ENCODE results near the gene PTGR2. TPM values are rescaled to one million over a fixed set of nuclear protein-coding genes. Genes with fewer than 3 reads are reported as not detected.

PTGR2 gene
- total and polyA plus RNA-seq, 2 of the 8 experiments (the other 6 are each of a cell fraction or from before 2014, with no cell fraction given) = 6.0 to 17.5 TPM

- FAIRE-seq (no peak), DNase-seq (ENCODE audit: low read depth in 1 of 2, low spot score in 2 of 2) (no peak)
- 75% methylated on average over 6 of the region's 6 CpGs; no CpG with 5 or more reads in 1 of the 2 experiments for WGBS, 2 experiments (ENCODE audit: extremely low coverage in 1 of 2, insufficient coverage in 1 of 2, insufficient read length in 1 of 2, insufficient replicate concordance in 2 of 2, low coverage in 1 of 2, low lambda C conversion rate in 2 of 2, missing lambda C conversion rate in 1 of 2)
- H3K27me3 ChIP-seq (replicated peaks in 1 of 4; ENCODE audit: control insufficient read depth in 3 of 4, extremely low read depth in 1 of 4, insufficient read depth in 3 of 4, low read length in 3 of 4) = no peaks in the 10 kb centered on the region
- H3K4ac ChIP-seq (replicated peaks; ENCODE audit: insufficient read length, low read depth, low read length) = no peak overlapping the region
- no peaks in the 10 kb centered on the region for H3K79me1 ChIP-seq (ENCODE audit: low read depth, low read length)
- peaks cover 0 to 13% of the 10 kb centered on the region in 2 experiments; a peak in 2 of 4 replicates for H3K79me2 ChIP-seq (ENCODE audit: control insufficient read depth in 1 of 2, insufficient read depth in 2 of 2, low read length in 2 of 2)
- no peak overlapping the region for H3K14ac ChIP-seq (ENCODE audit: insufficient read length)
- H4K91ac ChIP-seq (replicated peaks; ENCODE audit: insufficient read length, low read length) = no peak overlapping the region
- H4K8ac ChIP-seq (ENCODE audit: extremely low read depth, insufficient read depth, low read length) = no peak overlapping the region
- no peaks in the 10 kb centered on the region for H4K20me1 ChIP-seq (replicated peaks in 1 of 2; ENCODE audit: control insufficient read depth in 1 of 2, insufficient read depth in 2 of 2, low read length in 2 of 2)
- no peak overlapping the region for H2BK20ac ChIP-seq (ENCODE audit: low read length)
- no peak overlapping the region for H2BK5ac ChIP-seq (ENCODE audit: low read depth, low read length)
- no peak overlapping the region for H2BK120ac ChIP-seq (replicated peaks; ENCODE audit: low read depth, low read length)
- H3K4me1 ChIP-seq (replicated peaks in 1 of 4; ENCODE audit: control insufficient read depth in 3 of 4, insufficient read depth in 4 of 4, low read length in 3 of 4) = peaks cover 0 to 6% (median 4%) of the 10 kb centered on the region in 4 experiments; a peak in 3 of 7 replicates
- CTCF ChIA-PET (ENCODE audit: partially characterized antibody) = interaction anchor here (0.6 to 2.1 kb wide), 6 partner anchors 16 to 122 kb away, joined by 3 to 10 read pairs (median 4); no protein-coding TSS in a partner anchor
- H3K36me3 ChIP-seq (ENCODE audit: control insufficient read depth in 2 of 4, insufficient read depth in 4 of 4, low read length in 3 of 4) = peaks cover 0 to 3% (median 0%) of the 10 kb centered on the region in 4 experiments; a peak in 1 of 8 replicates
- peak overlapping the region in 2 of 4 experiments; percentile 89 to 91; a peak in 3 of 7 replicates for H3K9ac ChIP-seq (replicated peaks in 1 of 4; ENCODE audit: extremely low read depth in 1 of 4, low read depth in 3 of 4, low read length in 3 of 4)
- H2AFZ ChIP-seq (ENCODE audit: low read length) = peak overlapping the region; percentile 83; the same call in 1 of the 2 replicates
- no peak overlapping the region for H3K23ac ChIP-seq (ENCODE audit: insufficient read length)
- no peak overlapping the region for H4K5ac ChIP-seq (ENCODE audit: insufficient read length, low read depth, low read length)
- peak overlapping the region; percentile 77 to 94 (median 90) for H3K4me3 ChIP-seq (ENCODE audit: extremely low read depth in 1 of 4, insufficient read depth in 2 of 4, low read depth in 3 of 4, low read length in 4 of 4)
- H2BK12ac ChIP-seq (ENCODE audit: low read depth, low read length) = no peak overlapping the region
- peak overlapping the region; percentile 78; the same call in 1 of the 2 replicates for H3K18ac ChIP-seq (ENCODE audit: extremely low read depth, low read length)
- H3K27ac ChIP-seq (ENCODE audit: low read depth, low read length) = 0 out of 2 replicates have a peak overlapping the region, but pooled peaks have one; percentile 16
- no peak overlapping the region for H3K56ac ChIP-seq (replicated peaks; ENCODE audit: insufficient read length, low read depth, low read length)
- no peak overlapping the region for H2AK5ac ChIP-seq (ENCODE audit: low read depth, low read length)
- peak overlapping the region; percentile 70 to 71 for H3K4me2 ChIP-seq (ENCODE audit: insufficient read depth in 1 of 2, low read depth in 2 of 2, low read length in 2 of 2)
- H2BK15ac ChIP-seq (ENCODE audit: low read length) = no peak overlapping the region
- H3K9me3 ChIP-seq (ENCODE audit: insufficient read depth in 2 of 2, low read depth in 1 of 2, low read length in 1 of 2) = 0 out of 4 replicates have a peak, but pooled peaks cover 0 to 3% of the 10 kb centered on the region in 2 experiments
- POLR2A ChIA-PET (ENCODE audit: partially characterized antibody) = interaction anchor here (0.8 to 4.0 kb wide), 9 partner anchors 8 to 137 kb away, joined by 3 to 33 read pairs (median 3); partner anchors contain the start of gene PNMA1
- peaks cover 2% of the 10 kb centered on the region; the same call in 1 of the 2 replicates for H3K23me2 ChIP-seq (ENCODE audit: low read depth, low read length)
- no peak for TF ChIP-seq RFX5 (IDR thresholded peaks at IDR 0.05; ENCODE audit: borderline replicate concordance, low read depth, low read length)
- no peak for TF ChIP-seq SIRT6 (IDR thresholded peaks at IDR 0.05; ENCODE audit: low read length)
- TF ChIP-seq TAF7 (optimal IDR thresholded peaks at IDR 0.05; ENCODE audit: borderline replicate concordance, low read depth, low read length) = no peak
- TF ChIP-seq CEBPB (IDR thresholded peaks at IDR 0.05; ENCODE audit: low read depth, low read length) = no peak
- TF ChIP-seq CHD2 (IDR thresholded peaks at IDR 0.05; ENCODE audit: low read length) = no peak
- no peak for TF ChIP-seq YY1 (IDR thresholded peaks at IDR 0.05; ENCODE audit: low read depth, low read length)
- no peak for TF ChIP-seq SUZ12 (IDR thresholded peaks at IDR 0.05; ENCODE audit: low read length)
- no peak for TF ChIP-seq JUND (IDR thresholded peaks at IDR 0.05; ENCODE audit: low read length)
- TF ChIP-seq RBBP5 (IDR thresholded peaks at IDR 0.05; ENCODE audit: borderline replicate concordance, low read depth, low read length) = no peak
- TF ChIP-seq SIX5 (IDR thresholded peaks at IDR 0.05; ENCODE audit: low read depth, low read length) = no peak
- TF ChIP-seq SAP30 (IDR thresholded peaks at IDR 0.05; ENCODE audit: insufficient read depth, insufficient replicate concordance, low read length) = no peak
- TF ChIP-seq FOSL1 (IDR thresholded peaks at IDR 0.05; ENCODE audit: insufficient read depth, low read depth, low read length) = no peak
- TF ChIP-seq RNF2 (IDR thresholded peaks at IDR 0.05; ENCODE audit: borderline replicate concordance, low read depth, low read length, missing control alignments, poor library complexity, severe bottlenecking) = no peak
- no peak for TF ChIP-seq TAF1 (IDR thresholded peaks at IDR 0.05; ENCODE audit: low read depth, low read length)
These were observed 631 bp upstream of the PTGR2 start for GRCh38 chr14:73851000-73851399.
